K562 (cell line): ENCODE results near the gene TANK. TPM values are rescaled to one million over a fixed set of nuclear protein-coding genes. Genes with fewer than 3 reads are reported as not detected.

Experiments used
- BHLHE40 ChIP-seq: IDR thresholded peaks from 2 replicates; pipeline ENCODE4 v1.6.1; 2011; ENCODE audit warnings: low read length, improper control_type of control experiment
- CBFA2T3 ChIP-seq: fragments of 450-650 bp; IDR thresholded peaks from 2 replicates; pipeline ENCODE4 v1.6.1; 2017
- CREM ChIP-seq: IDR thresholded peaks from 2 replicates; pipeline ENCODE4 v1.6.1; 2014; ENCODE audit warnings: antibody characterized with exemption, low read depth
- DPF2 ChIP-seq: fragments of 450-650 bp; IDR thresholded peaks from 2 replicates; pipeline ENCODE4 v1.6.1; 2016
- FOS ChIP-seq: IDR thresholded peaks from 3 replicates; pipeline ENCODE4 v1.6.1; 2011; ENCODE audit not compliant: insufficient read length; ENCODE audit errors: extremely low read depth
- FOXP1 ChIP-seq: sonication (generic); formaldehyde crosslinking; IDR thresholded peaks from 2 replicates; pipeline ENCODE4 v1.8.0; 2022; ENCODE audit warnings: mild to moderate bottlenecking, missing genetic modification reagents
- JUN ChIP-seq, 2 experiments: sonication (generic) in 1 of 2; formaldehyde crosslinking in 1 of 2; IDR thresholded peaks; 2 replicates each; pipeline versions ENCODE4 v1.6.1 to v1.8.0; 2012 to 2022; ENCODE audit warnings: borderline replicate concordance in 2 of 2, mild to moderate bottlenecking in 2 of 2, improper control_type of control experiment in 1 of 2, low read depth in 1 of 2, low read length in 1 of 2, missing genetic modification reagents in 1 of 2
- MAFF ChIP-seq: IDR thresholded peaks from 2 replicates; pipeline ENCODE4 v1.6.1; 2012; ENCODE audit warnings: low read length, improper control_type of control experiment
- MYNN ChIP-seq, 2 experiments: sonication (generic); formaldehyde crosslinking in 1 of 2; IDR thresholded peaks; 2 replicates each; pipeline versions ENCODE4 v1.5.0 to v1.6.1; 2016 to 2020; ENCODE audit warnings: antibody characterized with exemption in 1 of 2, missing genetic modification reagents in 1 of 2
- SMARCA4 ChIP-seq: fragments of 450-650 bp; IDR thresholded peaks from 2 replicates; pipeline ENCODE4 v1.6.1; 2016
- polyA plus RNA-seq, 8 experiments: library from polyadenylated mRNA; depleted of rRNA in 4 of 8; stranded (reverse) in 5 of 8; unstranded in 3 of 8; fragments of >200 nt; fragmentation: Nextera tagmentation in 2 of 8; fragmentation: Illumina TruSeq in 1 of 8; extraction: Ambion mirVana in 2 of 8; extraction: Trizol in 1 of 8; gene quantifications; 2 replicates each; pipeline versions ENCODE4 v1.2.1 to v1.2.3, GENCODE V29; 2011 to 2014; ENCODE audit warnings: inconsistent platforms in 1 of 8, missing spikeins in 1 of 8
- total RNA-seq, 7 experiments: library from RNA; depleted of rRNA in 6 of 7; stranded (reverse); fragments of >200 nt in 6 of 7; fragmentation: Illumina TruSeq in 2 of 7; extraction: Trizol in 2 of 7; gene quantifications; 2 replicates each; pipeline versions ENCODE4 v1.2.1 to v1.2.3, GENCODE V29; 2011 to 2021; ENCODE audit warnings: low replicate concordance in 1 of 7
- TF ChIP-seq, protein P1 (sequence below): fragments of 200-800 bp; sonication (Bioruptor generic); IDR thresholded peaks from 2 replicates; pipeline ENCODE4 v1.6.1; 2017; ENCODE audit warnings: missing genetic modification characterization, missing compliant biosample characterization
- TF ChIP-seq, protein P2 (sequence below): IDR thresholded peaks from 2 replicates; pipeline ENCODE4 v1.6.1; 2014; ENCODE audit warnings: antibody characterized with exemption
- TF ChIP-seq, protein P3 (sequence below): sonication (generic); formaldehyde crosslinking; IDR thresholded peaks from 2 replicates; pipeline ENCODE4 v1.8.1; 2023; ENCODE audit warnings: mild to moderate bottlenecking, missing genetic modification reagents

The TANK gene
- total and polyA plus RNA-seq, 9 of the 15 experiments (the other 6 are each of a cell fraction or from before 2014, with no cell fraction given), result 43.0 to 91.5 (median 54.4) TPM

DNA sequence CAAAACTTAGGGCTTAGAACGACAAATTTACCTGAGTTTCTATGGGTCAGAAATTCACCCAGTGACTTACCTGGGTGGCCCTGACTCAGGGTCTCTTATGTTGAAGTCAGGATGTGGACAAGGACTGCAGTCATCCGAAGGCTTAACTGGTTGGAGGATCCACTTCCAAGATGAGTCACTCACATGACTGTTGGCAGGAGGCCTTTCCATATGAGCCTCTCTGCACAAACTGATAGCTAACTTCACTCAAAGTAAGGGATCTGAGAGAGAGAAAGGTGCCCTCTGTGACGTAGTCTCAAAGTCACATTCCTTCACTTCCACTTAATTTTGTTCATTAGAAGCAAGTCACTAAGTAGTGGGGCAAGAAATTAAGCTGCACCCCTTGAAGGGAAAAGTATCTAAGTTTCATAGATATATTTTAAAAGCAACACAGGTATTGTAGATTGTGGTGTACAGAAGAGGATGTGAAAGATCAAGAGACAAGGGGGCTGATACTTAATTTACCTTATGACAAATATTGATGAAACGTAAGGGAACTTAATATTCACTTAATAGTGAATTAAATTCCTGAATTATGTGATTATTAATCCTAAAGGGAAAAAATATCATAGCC, 48.4 kb downstream of the TANK start (continued):
- TF ChIP-seq, protein P1, sequence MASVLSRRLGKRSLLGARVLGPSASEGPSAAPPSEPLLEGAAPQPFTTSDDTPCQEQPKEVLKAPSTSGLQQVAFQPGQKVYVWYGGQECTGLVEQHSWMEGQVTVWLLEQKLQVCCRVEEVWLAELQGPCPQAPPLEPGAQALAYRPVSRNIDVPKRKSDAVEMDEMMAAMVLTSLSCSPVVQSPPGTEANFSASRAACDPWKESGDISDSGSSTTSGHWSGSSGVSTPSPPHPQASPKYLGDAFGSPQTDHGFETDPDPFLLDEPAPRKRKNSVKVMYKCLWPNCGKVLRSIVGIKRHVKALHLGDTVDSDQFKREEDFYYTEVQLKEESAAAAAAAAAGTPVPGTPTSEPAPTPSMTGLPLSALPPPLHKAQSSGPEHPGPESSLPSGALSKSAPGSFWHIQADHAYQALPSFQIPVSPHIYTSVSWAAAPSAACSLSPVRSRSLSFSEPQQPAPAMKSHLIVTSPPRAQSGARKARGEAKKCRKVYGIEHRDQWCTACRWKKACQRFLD (CRISPR knock-in tag), result no peak
- TF ChIP-seq MAFF, result peak; percentile 7; the same call in 1 of the 2 replicates
- TF ChIP-seq BHLHE40, result peak; percentile 93
- TF ChIP-seq, protein P2, sequence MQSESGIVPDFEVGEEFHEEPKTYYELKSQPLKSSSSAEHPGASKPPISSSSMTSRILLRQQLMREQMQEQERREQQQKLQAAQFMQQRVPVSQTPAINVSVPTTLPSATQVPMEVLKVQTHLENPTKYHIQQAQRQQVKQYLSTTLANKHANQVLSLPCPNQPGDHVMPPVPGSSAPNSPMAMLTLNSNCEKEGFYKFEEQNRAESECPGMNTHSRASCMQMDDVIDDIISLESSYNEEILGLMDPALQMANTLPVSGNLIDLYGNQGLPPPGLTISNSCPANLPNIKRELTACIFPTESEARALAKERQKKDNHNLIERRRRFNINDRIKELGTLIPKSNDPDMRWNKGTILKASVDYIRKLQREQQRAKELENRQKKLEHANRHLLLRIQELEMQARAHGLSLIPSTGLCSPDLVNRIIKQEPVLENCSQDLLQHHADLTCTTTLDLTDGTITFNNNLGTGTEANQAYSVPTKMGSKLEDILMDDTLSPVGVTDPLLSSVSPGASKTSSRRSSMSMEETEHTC, result peak; percentile 64; the same call in 1 of the 2 replicates
- peak; percentile 67 for TF ChIP-seq CBFA2T3
- TF ChIP-seq CREM, result peak; percentile 61; the same call in 1 of the 2 replicates
- peak; percentile 23 for TF ChIP-seq FOS
- TF ChIP-seq FOXP1 (CRISPR knock-in tag), result no peak
- TF ChIP-seq SMARCA4, result peak; percentile 79
- peak; percentile 66 for TF ChIP-seq DPF2
- TF ChIP-seq, protein P3, sequence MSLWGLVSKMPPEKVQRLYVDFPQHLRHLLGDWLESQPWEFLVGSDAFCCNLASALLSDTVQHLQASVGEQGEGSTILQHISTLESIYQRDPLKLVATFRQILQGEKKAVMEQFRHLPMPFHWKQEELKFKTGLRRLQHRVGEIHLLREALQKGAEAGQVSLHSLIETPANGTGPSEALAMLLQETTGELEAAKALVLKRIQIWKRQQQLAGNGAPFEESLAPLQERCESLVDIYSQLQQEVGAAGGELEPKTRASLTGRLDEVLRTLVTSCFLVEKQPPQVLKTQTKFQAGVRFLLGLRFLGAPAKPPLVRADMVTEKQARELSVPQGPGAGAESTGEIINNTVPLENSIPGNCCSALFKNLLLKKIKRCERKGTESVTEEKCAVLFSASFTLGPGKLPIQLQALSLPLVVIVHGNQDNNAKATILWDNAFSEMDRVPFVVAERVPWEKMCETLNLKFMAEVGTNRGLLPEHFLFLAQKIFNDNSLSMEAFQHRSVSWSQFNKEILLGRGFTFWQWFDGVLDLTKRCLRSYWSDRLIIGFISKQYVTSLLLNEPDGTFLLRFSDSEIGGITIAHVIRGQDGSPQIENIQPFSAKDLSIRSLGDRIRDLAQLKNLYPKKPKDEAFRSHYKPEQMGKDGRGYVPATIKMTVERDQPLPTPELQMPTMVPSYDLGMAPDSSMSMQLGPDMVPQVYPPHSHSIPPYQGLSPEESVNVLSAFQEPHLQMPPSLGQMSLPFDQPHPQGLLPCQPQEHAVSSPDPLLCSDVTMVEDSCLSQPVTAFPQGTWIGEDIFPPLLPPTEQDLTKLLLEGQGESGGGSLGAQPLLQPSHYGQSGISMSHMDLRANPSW, result no peak
- peak; percentile 78 for TF ChIP-seq JUN (IDR thresholded peaks at IDR 0.05; ENCODE audit: borderline replicate concordance, low read depth, low read length)
- TF ChIP-seq JUN (CRISPR knock-in tag; IDR thresholded peaks at IDR 0.05; ENCODE audit: borderline replicate concordance), result no peak
- peak; percentile 99 for TF ChIP-seq MYNN (IDR thresholded peaks at IDR 0.05)
- no peak; the same call in 1 of the 2 replicates for TF ChIP-seq MYNN (CRISPR knock-in tag; IDR thresholded peaks at IDR 0.05)
